HCT116 (cell line): ENCODE data around the gene C2orf72. TPM values are rescaled to one million over a fixed set of nuclear protein-coding genes. Genes with fewer than 3 reads are reported as not detected.

Experiments used
- ATAC-seq: fragments of 200-7000 bp; cut with Tn5 transposase; 2 replicates; pipeline ENCODE4 v1.9.1; 2020; ENCODE audit warnings: mild to moderate bottlenecking, moderate library complexity
- BruUV-seq: library from RNA; stranded (reverse); fragments of 400-500 nt; replicated peaks from 2 replicates; lab custom pipeline; 2021; lab: Mats Ljungman, UMichigan
- CTCF ChIA-PET: fragments of 300-600 bp; sonication (Branson Sonifier 250); formaldehyde crosslinking; loops from one replicate; lab custom pipeline; 2021; ENCODE audit warnings: antibody characterized with exemption; lab: Charles Lee
- POLR2A ChIA-PET: fragments of 300-600, 350-600 bp; sonication (Branson Sonifier 250); formaldehyde crosslinking; loops from one replicate; lab custom pipeline; 2021; ENCODE audit warnings: antibody characterized with exemption; lab: Charles Lee
- RAD21 ChIA-PET, 2 experiments: fragments of 300-600 bp; sonication (Branson Sonifier 250); formaldehyde crosslinking; loops; one replicate each; lab custom pipeline; 2023; ENCODE audit warnings: low total read pairs in 2 of 2; ENCODE audit not compliant: uncharacterized antibody in 2 of 2, unreplicated experiment in 2 of 2, low non-redundant PET in 1 of 2; lab: Charles Lee
- DNase-seq: peaks from one replicate; pipeline ENCODE4 v3.0.0-alpha.2; 2010; ENCODE audit warnings: low read depth, low spot score
- H2AFZ ChIP-seq: fragments of 200-600 bp; shearing (Covaris generic), sonication (generic); 2 replicates; pipeline ENCODE4 v1.6.1; 2017; ENCODE audit warnings: low read depth, mixed run types, mixed read lengths, antibody characterized with exemption, low read length; ENCODE audit not compliant: poor library complexity, severe bottlenecking
- H3K27ac ChIP-seq: 2 replicates; pipeline ENCODE4 v1.5.1; 2012; ENCODE audit warnings: low read depth, low read length
- H3K27me3 ChIP-seq: fragments of 200-600 bp; sonication (generic); 2 replicates; pipeline ENCODE4 v1.6.1; 2016; ENCODE audit warnings: mixed run types, low read length, mixed read lengths; ENCODE audit not compliant: insufficient read depth
- H3K36me3 ChIP-seq, 2 experiments: fragments of 200-500 bp in 1 of 2; fragments of 200-600 bp in 1 of 2; sonication (Bioruptor generic) in 1 of 2; sonication (generic) in 1 of 2; 2 replicates each; pipeline versions ENCODE4 v1.5.1 to v1.6.1; 2014 to 2016; ENCODE audit warnings: low read length in 2 of 2, inconsistent platforms in 1 of 2, mixed read lengths in 1 of 2, mixed run types in 1 of 2; ENCODE audit not compliant: insufficient read depth in 2 of 2, control insufficient read depth in 1 of 2
- H3K4me1 ChIP-seq, 2 experiments: fragments of 200-600 bp in 1 of 2; sonication (generic) in 1 of 2; 2 replicates each; pipeline versions ENCODE4 v1.5.1 to v1.6.1; 2012 to 2017; ENCODE audit warnings: low read length in 2 of 2, inconsistent platforms in 1 of 2, mild to moderate bottlenecking in 1 of 2, mixed read lengths in 1 of 2, mixed run types in 1 of 2, moderate library complexity in 1 of 2; ENCODE audit not compliant: insufficient read depth in 2 of 2, control insufficient read depth in 1 of 2
- H3K4me2 ChIP-seq: fragments of 200-600 bp; sonication (generic); 2 replicates; pipeline ENCODE4 v1.6.1; 2017; ENCODE audit warnings: mixed run types, low read length, mixed read lengths
- H3K4me3 ChIP-seq, 2 experiments: fragments of 200-600 bp in 1 of 2; sonication (generic) in 1 of 2; replicated peaks in 1 of 2; 2 replicates each; pipeline ENCODE4 v1.5.1; 2011 to 2016; ENCODE audit warnings: low read length in 2 of 2, control low read depth in 1 of 2, low read depth in 1 of 2, mild to moderate bottlenecking in 1 of 2, mixed read lengths in 1 of 2, mixed run types in 1 of 2
- H3K79me2 ChIP-seq: fragments of 200-600 bp; sonication (generic); 2 replicates; pipeline ENCODE4 v1.6.1; 2017; ENCODE audit warnings: mild to moderate bottlenecking, mixed run types, low read length, moderate library complexity, mixed read lengths; ENCODE audit not compliant: insufficient read depth
- H3K9ac ChIP-seq: fragments of 200-600 bp; sonication (generic); 2 replicates; pipeline ENCODE4 v1.6.1; 2016; ENCODE audit warnings: low read length, mixed read lengths
- H3K9me2 ChIP-seq: fragments of 200-600 bp; sonication (generic), shearing (Covaris generic); 2 replicates; pipeline ENCODE4 v1.6.1; 2017; ENCODE audit warnings: mixed run types, mild to moderate bottlenecking, moderate library complexity; ENCODE audit not compliant: insufficient read depth
- H3K9me3 ChIP-seq, 2 experiments: fragments of 200-500 bp in 1 of 2; fragments of 200-600 bp in 1 of 2; sonication (Bioruptor generic) in 1 of 2; sonication (generic) in 1 of 2; 2 replicates each; pipeline ENCODE4 v1.6.1; 2014 to 2017; ENCODE audit warnings: low read length in 2 of 2, mixed read lengths in 2 of 2, inconsistent platforms in 1 of 2, low read depth in 1 of 2, mild to moderate bottlenecking in 1 of 2, mixed run types in 1 of 2, moderate library complexity in 1 of 2; ENCODE audit not compliant: control insufficient read depth in 1 of 2, insufficient read depth in 1 of 2
- H4K20me1 ChIP-seq: fragments of 200-600 bp; sonication (generic), shearing (Covaris generic); 2 replicates; pipeline ENCODE4 v1.6.1; 2017; ENCODE audit warnings: mixed run types, mild to moderate bottlenecking, moderate library complexity; ENCODE audit not compliant: insufficient read depth
- ATF3 ChIP-seq: IDR thresholded peaks from 2 replicates; pipeline ENCODE4 v1.6.1; 2012
- EZH2 ChIP-seq: fragments of 200-600 bp; sonication (generic); IDR thresholded peaks from 2 replicates; pipeline ENCODE4 v1.6.1; 2017; ENCODE audit warnings: antibody characterized with exemption, mixed run types
- JUND ChIP-seq: IDR thresholded peaks from 2 replicates; pipeline ENCODE4 v1.6.1; 2012
- MAX ChIP-seq: IDR thresholded peaks from 2 replicates; pipeline ENCODE4 v1.6.1; 2012
- POLR2AphosphoS5 ChIP-seq: IDR thresholded peaks from 2 replicates; pipeline ENCODE4 v1.6.1; 2011; ENCODE audit warnings: mild to moderate bottlenecking, low read depth, low read length, moderate library complexity
- ZNF274 ChIP-seq: fragments of 200-500 bp; sonication (Bioruptor generic); IDR thresholded peaks from 2 replicates; pipeline ENCODE4 v1.6.1; 2014; ENCODE audit warnings: mild to moderate bottlenecking, low read depth, low read length, inconsistent platforms
- intact Hi-C: fragments of 100-400 bp; cut with micrococcal nuclease; formaldehyde crosslinking; loops from 2 replicates; pipeline ENCODE4 v1.10.0; 2022
- total RNA-seq: library from RNA; stranded (reverse); gene quantifications from one replicate; pipeline ENCODE4 v1.2.1, GENCODE V29; 2021; ENCODE audit not compliant: unreplicated experiment

C2orf72 gene
- total RNA-seq, 1 experiment from 2014 or later, result 3.7 TPM

- BruUV-seq, result no TSS peak
Measured at GRCh38 chr2:231034291-231034882, 2.9 kb upstream of the C2orf72 start.

GRCh38 chr2:231036131-231036530, 1.2 kb upstream of the C2orf72 start:
- Histone ChIP-seq H3K79me2 (no peaks in the 10 kb centered on the region), H3K27ac (no peak overlapping the region), H3K27me3 (no peaks in the 10 kb centered on the region), H3K9me3 (no peaks in the 10 kb centered on the region), H3K4me1 (peaks cover 0 to 11% of the 10 kb centered on the region in 2 experiments; a peak in 1 of 4 replicates), H3K4me2 (no peak overlapping the region), H3K4me3 (no peak overlapping the region), H2AFZ (no peak overlapping the region), H3K36me3 (no peaks in the 10 kb centered on the region), H3K9me2 (no peaks in the 10 kb centered on the region), H4K20me1 (no peaks in the 10 kb centered on the region), H3K9ac (no peak overlapping the region)
- intact Hi-C loops, result no loop called here
- no TSS peak for BruUV-seq
- ChIA-PET RAD21 (interaction anchor here in 1 of 2 experiments (0.7 kb wide), 1 partner anchor 380 kb away, joined by 3 read pairs; no protein-coding TSS in a partner anchor), POLR2A (no interaction called here), CTCF (interaction anchor here (0.7 to 1.2 kb wide), 2 partner anchors 10 to 17 kb away, joined by 3 read pairs; no protein-coding TSS in a partner anchor)
- no peak for TF ChIP-seq EZH2
- TF ChIP-seq ZNF274, result no peak
- DNase-seq (no peak), ATAC-seq (no peak)

More at GRCh38 chr2:231034291-231034882, 2.9 kb upstream of the C2orf72 start:
- ChIA-PET POLR2A (no interaction called here), CTCF (no interaction called here), RAD21 (no interaction called here)
- H3K27ac ChIP-seq, result no peak overlapping the region
- intact Hi-C loops, result no loop called here
- H3K4me2 ChIP-seq, result no peak overlapping the region
- H3K27me3 ChIP-seq, result no peaks in the 10 kb centered on the region
- no peak overlapping the region for H3K4me3 ChIP-seq
- H3K36me3 ChIP-seq, result no peaks in the 10 kb centered on the region
- H3K9me2 ChIP-seq, result no peaks in the 10 kb centered on the region
- no peaks in the 10 kb centered on the region for H4K20me1 ChIP-seq
- H3K4me1 ChIP-seq, result peaks cover 0 to 7% of the 10 kb centered on the region in 2 experiments; a peak in 1 of 4 replicates
- no peak overlapping the region for H2AFZ ChIP-seq
- H3K79me2 ChIP-seq, result no peaks in the 10 kb centered on the region
- ATAC-seq (no peak), DNase-seq (no peak)
- no peaks in the 10 kb centered on the region for H3K9me3 ChIP-seq
- H3K9ac ChIP-seq, result no peak overlapping the region
- no peak for TF ChIP-seq ATF3
- no peak for TF ChIP-seq JUND
- TF ChIP-seq POLR2AphosphoS5, result no peak
- no peak for TF ChIP-seq MAX
